Mesenteric fat pad (tissue), 1 donor: Measurements from ENCODE around the gene HEXA. TPM values are rescaled to one million over a fixed set of nuclear protein-coding genes. Genes with fewer than 3 reads are reported as not detected.
A peak's percentile ranks its signal among the peaks of the same experiment; 100 is the strongest.
"Not testable (repeated sequence)": the region's sequence is repeated elsewhere in the genome, so short reads cannot be mapped to it uniquely, and the experiment has no call there.

Experiments used
- DNase-seq: peaks from one replicate; pipeline ENCODE4 v3.0.0-alpha.2; 2020; ENCODE audit warnings: low spot score
- long read RNA-seq: library from polyadenylated mRNA; unstranded; transcript quantifications from one replicate; pipeline ENCODE4 v2.0.0, GENCODE V29; 2020
- total RNA-seq: library from RNA; stranded (reverse); fragmentation: NEBNext Ultra II Directional; extraction: Animal tissue kit (Norgen Biotek cat#: 25700); gene quantifications from one replicate; pipeline ENCODE4 v1.2.1, GENCODE V29; 2021
- donor health status: DM: yes; HTN: yes; CAD: no.

The HEXA gene
- total RNA-seq, result 130 TPM
- long read RNA-seq, full-length matches to known transcripts, result 306 of 369 reads
- long read RNA-seq, partial matches to known transcripts, result 14 of 369 reads
- long read RNA-seq, other reads (novel, unspliced or antisense), result 49 of 369 reads

DNA sequence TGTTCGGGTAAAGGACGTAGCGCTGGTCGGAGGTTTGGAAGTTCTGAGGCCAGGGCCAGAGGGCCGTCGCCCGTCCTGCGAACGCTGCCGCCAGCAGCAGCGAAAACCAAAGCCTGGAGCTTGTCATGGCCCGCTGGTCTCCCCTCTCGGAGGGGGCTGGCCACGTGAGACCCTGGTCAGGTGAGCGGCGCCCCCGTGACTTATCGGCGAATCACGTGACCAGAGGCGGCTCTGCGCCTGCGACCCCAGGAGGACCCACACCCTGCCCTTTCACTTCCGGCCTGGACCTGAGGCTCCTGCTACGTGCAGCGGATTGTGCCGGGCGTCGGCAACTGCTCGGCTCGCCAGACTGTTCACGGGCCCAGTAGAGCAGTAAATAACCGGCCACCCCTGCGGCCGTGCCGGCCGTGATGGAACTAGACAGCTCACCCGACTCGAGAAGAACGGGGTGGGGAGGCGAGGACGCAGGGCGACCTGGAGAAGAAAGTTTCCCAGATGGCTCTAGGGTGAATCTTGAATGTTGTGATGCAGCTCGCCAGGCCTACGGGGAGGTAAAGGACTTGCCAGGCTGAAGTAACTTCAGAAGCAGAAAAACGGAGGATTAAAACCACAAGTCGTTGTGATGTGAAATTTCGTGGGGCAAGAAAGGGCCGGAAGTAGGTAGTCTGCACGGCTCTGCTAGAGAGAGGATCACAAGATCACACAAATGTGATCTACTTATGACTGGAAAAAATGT is at the start of gene HEXA:
TSS of gene HEXA (minus strand) at position 169 of the 736 bp plus-strand sequence. CDS start at position 127, 42 bp downstream.
- DNase-seq, result peak; percentile 100

DNA sequence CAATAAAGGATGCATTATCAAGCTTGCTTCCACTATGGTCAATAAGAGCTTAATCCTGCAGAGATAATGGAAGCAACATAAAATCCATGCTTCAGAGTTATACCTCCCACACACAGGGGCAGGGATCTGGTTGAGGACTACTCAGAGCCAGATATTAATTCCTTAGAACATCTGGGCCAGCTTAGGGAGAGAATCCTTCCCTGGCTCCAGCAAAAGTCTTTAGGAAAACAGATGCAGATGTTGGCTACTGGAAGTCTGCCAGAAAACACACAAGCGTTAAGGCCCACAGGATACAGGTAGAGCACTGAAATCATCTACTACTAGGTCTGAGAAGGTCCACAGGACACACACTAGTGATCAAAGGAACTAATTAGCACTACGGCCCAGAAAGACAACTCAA is 47.4 kb upstream of the HEXA start:
- no peak for DNase-seq

DNA sequence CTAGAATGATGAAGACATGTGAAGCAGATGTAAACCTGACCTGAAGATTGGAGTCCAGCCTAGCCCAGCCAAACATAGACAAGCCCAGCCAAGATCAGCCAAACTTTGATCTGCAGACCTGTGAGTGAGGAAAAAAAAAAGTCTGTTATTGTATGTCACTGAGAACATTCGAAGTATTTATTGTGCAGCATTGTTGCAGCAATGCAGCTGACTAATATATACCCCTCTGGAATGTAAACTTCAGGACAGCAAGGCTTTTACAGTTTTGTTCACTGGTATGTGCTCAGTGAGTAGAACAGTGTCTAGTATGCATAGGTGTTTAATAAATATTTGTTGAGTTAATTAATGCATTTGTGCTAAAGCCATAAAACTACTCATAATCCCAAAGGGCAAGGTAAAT is 45.7 kb upstream of the HEXA start:
- DNase-seq, result no peak

DNA sequence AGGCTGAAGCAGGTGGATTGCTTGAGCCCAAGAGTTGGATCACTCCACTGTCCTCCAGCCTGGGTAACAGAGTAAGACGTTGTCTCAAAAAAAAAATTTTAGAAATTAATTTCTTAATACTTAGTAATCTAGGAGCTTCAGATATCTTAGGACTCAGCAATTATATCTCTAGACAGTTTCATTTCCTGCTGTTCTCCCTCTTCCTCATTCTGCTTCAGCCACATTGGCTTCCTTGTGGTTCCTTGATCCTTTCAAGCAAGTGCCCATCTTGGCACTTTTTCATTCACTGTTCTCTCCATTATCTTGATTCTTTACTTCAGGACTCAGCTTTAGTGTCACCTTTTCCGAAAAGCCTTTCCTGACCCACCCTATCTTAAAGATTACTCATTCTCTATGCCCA is 44.8 kb upstream of the HEXA start:
- no peak for DNase-seq

DNA sequence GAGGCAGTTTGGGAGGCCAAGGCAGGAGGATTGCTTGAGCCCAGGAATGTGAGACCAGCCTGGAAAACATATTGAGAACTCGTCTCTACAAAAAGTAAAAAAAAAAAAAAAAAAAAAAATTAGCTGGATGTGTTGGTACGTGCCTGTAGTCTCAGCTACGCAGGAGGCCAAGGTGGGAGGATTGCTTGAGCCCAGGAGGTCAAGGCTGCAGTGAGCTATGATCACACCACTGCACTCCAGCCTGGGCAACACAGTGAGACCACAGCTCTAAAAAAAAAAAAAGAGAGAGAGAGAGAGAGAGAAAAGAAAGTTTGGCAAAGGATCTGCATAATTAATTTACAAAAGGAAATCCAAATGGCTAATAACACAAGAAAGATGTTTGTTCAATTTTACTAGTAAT is 44.0 kb upstream of the HEXA start:
- DNase-seq, result not testable (repeated sequence)

DNA sequence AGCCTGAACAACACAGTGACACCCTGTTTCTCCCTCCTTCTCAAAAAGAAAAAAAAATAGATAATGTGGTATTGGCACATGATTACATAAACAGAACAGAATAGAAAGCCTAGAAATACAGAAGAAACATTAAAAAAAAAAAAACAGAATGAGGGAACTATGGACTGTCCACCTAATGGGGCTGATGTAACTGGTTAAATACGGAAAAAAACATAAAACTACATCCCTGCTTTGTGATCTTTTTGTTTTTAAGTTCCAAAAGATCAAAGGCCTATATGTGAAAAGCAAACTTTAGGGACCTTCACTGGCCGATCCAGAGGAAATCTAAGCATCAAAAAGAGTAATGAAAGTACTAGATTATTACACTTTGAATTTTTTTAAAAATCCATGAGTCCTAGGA is 39.5 kb upstream of the HEXA start:
- no peak for DNase-seq

DNA sequence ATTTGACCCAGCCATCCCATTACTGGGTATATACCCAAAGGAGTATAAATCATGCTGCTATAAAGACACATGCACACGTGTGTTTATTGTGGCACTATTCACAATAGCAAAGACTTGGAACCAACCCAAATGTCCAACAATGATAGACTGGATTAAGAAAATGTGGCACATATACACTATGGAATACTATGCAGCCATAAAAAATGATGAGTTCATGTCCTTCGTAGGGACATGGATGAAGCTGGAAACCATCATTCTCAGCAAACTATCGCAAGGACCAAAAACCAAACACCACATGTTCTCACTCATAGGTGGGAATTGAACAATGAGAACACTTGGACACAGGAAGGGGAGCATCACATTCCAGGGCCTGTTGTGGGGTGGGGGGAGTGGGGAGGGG is 37.5 kb upstream of the HEXA start:
- DNase-seq, result not testable (repeated sequence)

DNA sequence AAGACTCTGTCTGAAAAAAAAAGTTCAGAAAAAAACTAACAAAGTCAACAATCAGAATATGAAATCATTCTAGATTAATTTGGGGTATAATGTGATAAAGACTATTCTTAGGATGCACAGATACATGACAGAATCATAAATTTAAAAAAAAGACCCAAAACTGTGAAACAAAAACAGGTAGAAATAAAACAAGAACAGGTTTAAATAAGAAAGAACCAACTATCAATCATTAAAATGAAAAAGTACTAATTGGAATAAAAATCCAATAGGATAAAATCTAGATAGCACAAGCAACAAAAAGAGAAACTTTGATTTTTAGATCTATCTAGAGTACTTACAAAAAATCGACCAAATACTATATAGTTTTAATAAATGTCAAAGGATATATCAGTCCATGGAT is 35.7 kb upstream of the HEXA start:
- DNase-seq, result no peak

DNA sequence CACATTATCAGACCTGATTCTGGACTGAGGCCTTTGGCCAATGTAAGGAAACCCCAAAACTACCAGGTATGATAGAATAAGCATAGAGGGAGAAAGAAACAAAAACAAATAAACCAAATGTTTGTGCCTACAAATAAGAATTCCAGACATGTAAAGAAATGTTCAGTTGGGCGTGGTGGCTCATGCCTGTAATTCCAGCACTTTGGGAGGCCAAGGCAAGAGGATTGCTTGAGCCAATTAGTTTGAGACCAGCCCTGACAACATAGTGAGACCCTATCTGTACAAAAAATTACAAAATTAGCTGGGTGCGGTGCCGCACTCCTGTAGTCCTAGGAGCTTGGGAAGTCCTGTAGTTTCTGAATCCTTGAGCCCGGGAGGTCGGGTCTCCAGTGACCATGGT is 35.3 kb upstream of the HEXA start:
- DNase-seq, result no peak

DNA sequence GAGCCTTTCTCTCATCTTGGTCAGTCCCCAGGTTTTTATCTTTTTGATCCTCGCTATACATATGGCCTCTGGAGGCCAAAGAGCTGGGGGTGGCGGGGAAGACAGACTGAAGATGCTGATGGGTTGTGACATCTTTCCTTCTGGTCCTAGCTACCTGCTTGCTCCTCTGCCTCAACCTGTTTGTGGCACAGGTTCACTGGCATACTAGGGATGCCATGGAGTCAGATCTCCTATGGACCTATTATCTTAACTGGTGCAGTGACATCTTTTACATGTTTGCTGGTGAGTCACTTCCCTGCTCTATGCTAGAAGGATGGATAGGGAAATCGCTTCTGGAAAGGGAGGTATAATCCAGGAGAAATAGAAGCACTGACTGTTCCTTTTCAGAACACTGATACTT is 31.1 kb upstream of the HEXA start:
- DNase-seq, result no peak

DNA sequence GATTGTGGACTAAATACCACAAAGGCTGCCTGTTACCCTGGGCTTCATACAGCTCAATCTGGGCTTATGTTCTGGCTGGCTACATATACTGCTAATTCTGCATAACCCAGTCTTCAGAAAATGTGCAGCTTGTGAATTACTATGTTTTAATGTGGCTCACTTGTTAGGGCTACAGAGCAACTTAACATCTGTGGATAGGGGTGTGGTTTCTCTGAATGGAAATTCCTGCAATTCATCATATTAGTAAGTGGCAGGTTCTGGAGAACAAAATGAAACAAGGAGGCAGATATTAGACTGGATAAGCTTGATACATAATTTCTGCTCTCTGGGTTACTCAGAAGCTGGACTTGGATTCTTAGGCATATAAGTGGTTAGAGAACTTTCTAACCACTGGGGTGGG is 29.0 kb upstream of the HEXA start:
- DNase-seq, result no peak

DNA sequence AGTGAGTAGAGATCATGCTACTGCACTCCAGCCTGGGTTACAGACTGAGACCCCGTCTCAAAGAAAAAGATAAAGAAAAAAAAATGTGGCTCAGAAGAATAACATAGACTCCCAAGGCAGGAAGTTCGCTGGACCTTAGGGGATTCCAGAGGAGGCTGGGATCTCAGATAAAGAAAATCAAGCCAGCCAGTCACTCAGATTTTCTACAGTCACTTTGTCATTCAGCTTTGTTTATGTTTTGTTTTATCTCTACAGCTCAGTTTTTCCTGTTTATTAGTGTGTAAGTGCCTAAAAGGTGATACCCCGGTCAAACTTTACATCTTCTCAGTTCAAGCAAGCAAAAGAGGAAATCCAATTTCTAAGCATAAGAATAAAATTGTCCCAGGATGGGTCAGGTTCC is 28.5 kb upstream of the HEXA start:
- no peak for DNase-seq

DNA sequence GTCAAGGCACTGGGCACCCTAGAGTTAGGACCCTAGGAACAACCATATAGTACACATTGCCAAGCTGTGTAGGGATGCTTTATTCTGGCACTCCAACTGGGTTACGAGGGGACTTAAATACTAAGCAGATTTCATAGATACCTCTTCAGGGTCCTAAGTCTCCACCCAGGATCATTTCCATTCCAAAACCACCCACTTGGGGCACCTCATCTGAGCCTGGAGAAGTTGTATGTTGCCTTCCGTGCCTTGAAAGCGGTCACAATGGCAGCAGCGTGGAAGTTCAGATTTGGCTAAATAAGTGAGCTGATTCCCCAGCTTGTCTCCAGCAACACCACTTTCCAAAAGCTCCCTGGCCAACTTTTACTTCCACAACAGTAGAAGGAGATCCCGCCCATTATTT is 26.9 kb upstream of the HEXA start:
- no peak for DNase-seq

DNA sequence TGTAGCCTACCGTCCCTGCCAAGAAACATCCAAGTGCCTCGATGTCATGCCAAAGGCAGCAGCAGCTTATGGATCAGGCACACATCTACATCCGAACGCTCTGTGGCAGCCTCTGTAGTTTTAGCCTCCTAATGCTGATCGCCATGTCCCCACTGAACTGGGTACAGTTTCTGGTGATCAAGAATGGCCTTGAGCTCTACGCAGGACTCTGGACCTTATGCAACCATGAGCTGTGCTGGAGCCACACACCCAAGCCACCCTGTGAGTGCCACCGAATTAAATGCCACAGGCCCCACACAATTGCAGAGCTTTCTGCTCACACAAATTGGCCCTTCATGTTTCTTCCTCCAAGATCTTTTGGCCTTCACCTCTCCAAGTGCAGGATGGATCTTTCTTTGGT is 22.8 kb upstream of the HEXA start:
- no peak for DNase-seq

DNA sequence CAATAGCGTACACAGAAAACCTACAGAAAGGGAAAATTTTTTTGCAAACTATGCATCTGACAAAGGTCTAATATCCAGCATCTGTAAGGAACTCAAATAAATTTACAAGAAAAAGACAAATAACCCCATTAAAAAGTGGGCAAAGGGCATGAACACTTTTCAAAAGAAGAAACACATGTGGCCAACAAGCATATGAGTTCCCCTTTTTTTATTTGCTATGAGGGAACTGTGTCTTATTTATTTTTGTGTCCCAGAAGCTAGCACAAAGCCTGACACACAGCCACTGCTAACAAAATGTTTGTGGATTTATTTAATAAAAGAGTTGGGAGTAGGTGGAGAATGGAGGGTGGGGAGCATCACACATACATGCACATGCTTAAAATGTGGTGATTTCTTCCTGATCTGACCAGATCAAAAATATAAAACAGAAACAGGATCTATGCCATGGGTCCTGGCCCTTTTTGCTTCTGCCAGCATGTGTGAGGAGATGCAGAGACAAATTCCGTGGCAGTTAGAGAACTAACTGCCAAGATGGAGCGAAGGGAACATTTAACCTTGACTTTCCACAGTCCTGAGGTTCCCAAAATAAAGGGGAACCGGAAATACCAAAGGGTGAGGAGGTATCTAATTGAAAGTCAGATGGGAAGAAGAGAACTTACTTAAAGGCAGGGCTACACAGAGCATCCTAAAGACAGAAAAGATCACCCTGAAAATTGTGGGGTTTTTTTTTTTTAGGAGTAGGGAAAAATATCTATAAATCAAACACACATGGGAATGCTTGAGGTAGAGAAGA is 22.2 kb upstream of the HEXA start, which contains the start of gene TMEM202:
TSS of gene TMEM202 (plus strand) at position 510 of the 793 bp plus-strand sequence. CDS start at position 532, 22 bp downstream.
- no peak for DNase-seq

DNA sequence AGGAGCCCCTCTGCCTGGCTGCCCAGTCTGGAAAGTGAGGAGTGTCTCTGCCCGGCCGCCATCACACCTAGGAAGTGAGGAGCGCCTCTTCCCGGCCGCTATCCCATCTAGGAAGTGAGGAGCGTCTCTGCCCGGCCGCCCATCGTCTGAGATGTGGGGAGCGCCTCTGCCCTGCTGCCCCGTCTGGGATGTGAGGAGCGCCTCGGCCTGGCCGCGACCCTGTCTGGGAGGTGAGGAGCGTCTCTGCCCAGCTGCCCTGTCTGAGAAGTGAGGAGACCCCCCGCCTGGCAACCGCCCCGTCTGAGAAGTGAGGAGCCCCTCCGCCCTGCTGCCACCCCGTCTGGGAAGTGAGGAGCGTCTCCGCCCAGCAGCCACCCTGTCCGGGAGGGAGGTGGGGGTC is 20.5 kb upstream of the HEXA start:
- DNase-seq, result not testable (repeated sequence)

DNA sequence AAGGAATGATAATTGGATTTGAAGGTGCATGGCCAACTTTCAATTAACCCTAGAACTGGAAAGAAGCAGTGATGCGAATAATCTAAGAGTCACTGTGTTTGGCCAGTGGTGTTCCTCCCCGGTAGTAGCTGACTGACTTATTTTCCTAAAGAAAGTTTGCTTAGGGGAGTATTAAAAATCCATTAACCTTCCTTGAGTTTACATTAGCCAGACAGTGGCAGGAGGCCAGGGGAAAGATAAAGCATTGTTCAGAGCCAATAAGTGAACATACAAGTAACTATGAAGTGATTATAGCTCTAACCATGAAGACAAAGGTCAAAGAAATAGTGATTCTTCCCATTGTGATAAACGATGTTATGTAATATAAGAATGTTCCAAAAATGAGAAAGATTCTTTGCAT is 13.4 kb upstream of the HEXA start:
- no peak for DNase-seq

DNA sequence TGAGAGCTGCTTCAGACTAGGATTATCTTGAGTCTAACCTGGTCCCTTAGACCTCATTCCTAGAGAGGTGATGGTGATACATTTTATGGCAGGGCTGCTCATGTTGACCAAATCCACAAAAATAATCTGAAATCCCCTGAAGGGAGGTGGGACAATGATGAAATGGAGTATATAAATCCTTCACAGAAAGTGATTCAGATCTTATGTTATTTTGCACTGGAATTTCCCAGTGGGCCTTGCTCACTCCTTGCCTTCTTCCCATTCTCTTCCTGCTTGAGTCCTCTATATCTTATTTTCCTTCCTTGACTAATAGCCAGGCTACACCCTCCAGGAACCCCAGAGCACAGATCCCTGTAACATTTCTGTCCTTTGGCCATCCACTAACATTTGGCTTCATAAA is 11.9 kb upstream of the HEXA start:
- no peak for DNase-seq

DNA sequence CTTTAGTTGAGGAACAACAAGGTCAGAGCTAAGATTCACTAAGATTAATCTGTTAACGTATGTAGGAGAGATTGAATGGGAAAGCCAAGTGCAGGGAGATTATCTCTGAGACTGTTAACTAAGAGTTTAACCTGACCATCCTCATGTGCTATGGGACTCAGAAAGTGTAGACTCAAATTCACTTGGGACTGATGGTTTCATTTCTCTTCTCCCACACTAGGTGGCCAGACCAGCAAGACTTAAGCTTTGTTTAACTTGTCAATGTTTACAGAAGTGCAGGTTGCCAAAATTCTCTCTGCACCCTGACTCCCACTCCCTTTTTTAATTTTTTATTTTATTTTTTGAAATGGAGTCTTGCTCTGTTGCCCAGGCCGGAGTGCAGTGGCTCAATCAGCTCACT is 6.3 kb upstream of the HEXA start:
- DNase-seq, result no peak

DNA sequence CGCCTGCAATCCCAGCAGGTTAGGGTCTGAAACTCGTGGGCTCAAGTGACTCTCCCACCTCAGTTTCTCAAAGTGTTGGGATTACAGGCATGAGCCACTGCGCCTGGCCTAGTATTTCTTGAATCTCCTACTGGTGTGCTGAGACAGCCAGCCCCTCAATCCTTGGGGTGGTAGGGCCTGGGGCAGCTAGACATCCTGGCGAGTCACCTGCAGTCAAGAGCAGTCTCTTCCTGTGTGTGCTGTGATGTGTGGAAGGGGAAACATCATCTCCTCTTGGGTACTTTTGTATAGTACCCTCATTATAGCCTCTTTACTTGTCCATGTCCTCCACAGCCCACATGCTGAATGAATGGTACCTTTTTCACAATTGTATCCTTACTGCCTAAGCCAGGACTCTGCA is 4.9 kb upstream of the HEXA start:
- no peak for DNase-seq

DNA sequence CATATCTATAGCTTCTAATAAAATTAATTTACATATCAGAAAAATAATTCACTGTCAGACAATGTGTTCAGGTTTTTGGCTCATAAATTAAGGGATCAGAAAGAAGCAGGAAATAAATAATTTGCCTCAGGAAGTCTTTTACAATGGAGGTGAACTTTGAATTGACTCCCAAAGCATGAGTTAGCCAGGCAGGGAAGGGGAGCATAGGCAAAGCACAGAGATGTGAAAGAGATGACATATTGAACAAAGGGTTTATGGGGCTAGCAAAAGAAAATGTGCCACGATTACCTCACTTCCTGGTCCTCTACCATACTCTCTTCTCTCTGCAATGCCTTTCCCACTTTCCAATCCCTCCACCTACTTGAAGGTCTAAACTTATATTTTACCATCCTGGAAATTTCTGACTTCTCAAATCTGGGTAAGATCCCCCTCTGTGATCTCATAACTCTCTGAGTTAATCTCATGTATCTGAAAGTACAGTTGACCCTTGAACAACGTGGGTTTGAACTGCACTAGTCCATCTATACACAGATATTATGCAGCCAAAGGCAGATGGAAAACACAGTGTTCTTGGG is 4.1 kb upstream of the HEXA start:
- DNase-seq, result no peak

DNA sequence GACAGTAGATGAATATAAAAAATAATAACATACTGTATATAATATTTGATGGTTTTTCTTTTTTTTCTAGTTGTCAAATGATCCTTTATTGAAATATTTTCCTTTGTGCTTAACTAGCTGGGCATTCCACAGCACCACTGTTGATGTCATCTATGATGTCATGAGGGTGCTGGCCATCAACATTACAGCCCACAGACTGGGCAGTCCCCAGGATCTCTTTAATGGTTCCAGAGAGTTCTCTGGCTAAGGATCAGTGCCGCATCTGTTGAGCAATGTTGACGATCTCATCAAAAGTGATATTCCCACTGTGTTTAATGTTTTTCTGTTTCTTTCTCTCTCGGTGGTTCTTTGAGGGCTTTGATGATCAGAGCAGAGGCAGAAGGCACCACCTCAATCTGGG is 3.3 kb upstream of the HEXA start:
- DNase-seq, result not testable (repeated sequence)
